HG02885 (cell line): ENCODE measurements around the gene DIP2C.
"Not testable (repeated sequence)": the region's sequence is repeated elsewhere in the genome, so short reads cannot be mapped to it uniquely, and the experiment has no call there.

ENCODE experiments used
- ATAC-seq: cut with Tn5 transposase; IDR thresholded peaks from one replicate; pipeline ENCODE4 v1.9.1; 2021; ENCODE audit warnings: mild to moderate bottlenecking; ENCODE audit not compliant: unreplicated experiment, poor library complexity

Gene DIP2C

DNA sequence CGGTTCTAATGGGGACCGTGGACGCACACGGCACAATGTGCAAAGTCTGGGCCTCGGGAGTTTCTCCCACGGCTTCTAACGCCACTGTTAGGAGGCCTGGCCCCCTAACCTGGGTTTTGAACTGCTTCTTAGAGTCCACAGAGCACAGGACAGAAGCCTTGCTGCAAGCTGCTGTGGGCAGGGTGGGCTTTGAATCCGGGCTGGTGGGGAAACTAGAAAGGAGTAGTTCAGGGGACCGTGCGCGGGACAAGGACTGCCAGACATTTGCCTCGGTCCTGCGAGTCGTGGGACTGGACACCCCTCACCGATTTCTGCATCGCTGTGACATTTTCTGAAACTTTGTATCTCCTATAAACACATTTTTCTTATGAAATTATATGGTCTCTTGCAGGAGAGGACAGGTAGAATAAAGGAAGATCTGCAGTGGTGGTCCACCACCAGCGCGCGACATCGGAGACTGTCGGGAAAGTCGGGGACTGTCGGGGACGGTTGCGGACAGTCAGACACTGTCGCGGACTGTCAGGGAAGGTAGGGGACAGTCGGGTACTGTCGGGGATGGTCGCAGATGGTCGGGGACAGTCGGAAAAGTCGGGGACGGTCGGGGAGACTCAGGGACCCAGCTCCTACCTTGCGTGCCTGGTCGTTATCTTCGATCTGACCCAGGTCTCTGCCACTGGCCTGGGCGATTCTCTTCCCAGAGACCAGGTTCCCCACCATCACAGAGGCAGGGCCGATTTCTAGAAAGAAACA is 332.1 kb downstream of the DIP2C start:
- ATAC-seq = no peak

DNA sequence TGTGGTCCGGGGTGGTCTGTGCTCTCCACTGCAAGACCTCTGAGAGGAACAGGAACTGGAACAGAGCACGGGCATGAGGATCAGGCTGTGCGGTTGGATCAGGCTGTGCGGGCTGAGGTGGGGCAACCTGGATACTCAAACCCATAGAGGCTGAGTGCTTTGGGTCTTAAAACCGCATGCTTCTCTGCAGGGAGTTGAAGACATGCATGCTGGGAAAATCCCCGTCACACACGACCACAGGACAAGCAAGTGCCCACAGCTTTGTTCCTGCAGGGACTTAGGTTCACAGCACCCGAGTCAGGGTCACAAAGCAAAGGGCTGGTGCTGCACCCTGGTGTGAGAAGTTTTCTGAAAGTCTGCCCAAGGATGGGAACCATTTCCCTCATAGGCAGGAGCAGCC is 333.0 kb downstream of the DIP2C start:
- no peak for ATAC-seq

DNA sequence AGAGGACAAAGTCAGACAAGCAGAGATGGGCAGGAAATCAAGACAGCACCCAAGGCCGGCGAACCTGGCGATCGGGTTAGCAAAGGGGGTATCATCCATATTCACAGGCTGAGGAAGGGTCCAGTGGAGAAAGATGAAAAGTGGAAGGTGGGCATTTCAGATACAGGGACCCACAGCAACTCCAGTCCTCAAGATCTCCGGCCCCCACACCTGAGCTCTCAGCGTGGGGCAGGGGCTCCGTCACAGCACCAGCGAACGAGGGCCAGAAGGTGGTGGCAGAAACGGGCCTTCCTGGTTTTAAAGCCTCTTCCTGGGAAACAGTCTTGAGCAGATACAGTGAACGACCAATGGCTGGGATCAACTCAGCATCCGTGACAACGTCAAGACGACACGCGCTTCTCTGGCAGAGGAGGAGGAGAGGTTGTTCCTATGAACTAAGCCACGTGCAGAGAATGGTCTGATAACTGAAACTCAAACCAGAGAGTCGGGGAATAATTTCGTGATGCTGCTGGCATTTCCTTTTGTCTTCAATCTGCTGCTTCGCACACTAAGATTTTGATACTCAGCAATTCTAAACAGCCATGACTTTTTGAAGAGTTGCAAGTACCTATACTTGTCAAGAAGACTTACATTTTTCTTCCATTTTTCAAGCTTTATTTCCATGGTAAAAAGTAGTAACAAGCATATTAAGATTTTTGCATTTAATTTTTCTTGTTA is 334.4 kb downstream of the DIP2C start:
- ATAC-seq = no peak

DNA sequence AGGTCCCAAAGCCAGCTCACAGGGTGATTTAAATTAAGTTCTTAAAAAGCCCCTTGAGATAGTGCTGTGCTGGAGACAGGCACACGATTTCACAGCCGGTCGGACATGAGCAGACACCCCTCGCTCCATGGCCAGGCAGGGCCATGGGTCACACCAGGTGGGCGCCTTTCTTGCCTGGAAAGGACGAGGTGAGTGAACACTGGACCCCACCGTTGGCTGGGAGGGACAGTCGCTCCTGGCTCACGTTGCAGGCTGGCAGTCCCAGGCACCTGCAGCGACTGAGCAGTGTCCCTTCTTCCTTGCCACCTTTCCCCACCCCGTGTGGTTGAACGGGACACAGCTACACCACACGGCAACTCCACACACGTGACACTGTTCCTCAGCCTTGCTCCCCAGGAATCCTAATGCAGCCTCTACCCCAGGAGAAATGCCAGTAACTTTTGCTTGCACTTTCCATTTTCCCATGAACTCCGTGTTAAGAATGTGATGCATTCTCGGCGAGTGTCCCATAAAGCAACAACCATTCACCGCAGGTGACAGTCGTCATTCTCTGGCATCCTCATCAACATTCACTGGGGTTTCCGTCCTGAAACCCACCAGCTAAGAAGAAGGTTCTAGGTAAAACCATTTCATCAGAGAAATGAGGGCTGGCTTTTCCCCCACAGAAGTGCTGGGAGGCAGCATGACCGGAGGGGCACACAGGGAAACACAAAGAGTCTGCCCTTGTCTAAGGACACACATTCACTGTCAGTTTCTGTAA is 336.8 kb downstream of the DIP2C start:
- ATAC-seq = no peak

DNA sequence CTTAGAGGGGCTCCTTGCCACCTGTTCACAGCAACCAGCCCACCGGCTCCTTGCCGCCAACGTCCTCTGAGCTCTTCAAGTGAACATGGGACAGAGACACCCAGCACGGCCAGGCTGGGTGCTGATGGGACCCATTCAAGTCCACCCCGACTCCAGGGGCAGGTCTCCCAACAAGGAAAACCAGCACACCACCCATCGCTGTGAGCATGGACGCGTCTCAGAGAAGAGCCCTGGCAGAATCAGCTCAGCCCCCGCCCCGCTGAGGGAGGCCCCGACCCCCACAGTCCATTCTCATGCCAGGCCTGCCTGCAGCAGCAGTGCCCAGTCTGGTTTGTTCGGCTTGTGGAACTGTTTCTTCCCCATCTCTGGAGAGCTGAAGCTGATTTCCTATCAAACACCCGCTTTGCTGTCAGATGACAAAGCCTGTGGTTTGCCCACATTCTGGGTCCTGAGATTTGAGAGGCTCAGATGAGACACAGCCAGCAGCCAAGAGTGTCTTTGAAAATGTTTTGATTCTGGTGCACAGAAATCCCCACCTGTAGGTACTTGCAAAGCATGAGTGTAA is 337.6 kb downstream of the DIP2C start:
- ATAC-seq = no peak

DNA sequence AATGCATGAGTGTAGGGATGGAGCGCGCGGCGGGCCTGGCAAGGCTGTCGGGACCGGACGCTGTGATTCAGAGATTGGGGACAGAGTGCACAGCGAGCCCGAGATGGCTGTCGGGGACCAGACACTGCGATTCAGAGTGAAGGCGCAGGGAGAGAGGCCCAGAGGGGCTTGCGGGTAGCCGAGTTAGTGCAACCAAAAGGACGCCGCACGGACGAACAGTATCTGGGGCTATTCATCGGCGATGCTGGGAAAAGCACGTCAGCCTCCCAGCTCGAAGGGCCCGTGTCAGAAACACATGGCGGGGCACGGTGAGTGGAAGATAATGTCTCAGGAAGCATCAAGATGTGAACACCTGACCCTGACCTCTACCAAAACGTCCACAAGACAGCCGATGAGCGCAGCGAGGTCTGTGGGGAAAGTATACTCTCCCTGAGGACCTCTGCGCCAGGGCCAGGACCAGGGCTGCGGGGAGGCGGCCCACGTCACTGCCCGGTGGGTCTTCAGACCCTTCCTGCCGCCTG is 338.4 kb downstream of the DIP2C start:
- ATAC-seq = no peak

DNA sequence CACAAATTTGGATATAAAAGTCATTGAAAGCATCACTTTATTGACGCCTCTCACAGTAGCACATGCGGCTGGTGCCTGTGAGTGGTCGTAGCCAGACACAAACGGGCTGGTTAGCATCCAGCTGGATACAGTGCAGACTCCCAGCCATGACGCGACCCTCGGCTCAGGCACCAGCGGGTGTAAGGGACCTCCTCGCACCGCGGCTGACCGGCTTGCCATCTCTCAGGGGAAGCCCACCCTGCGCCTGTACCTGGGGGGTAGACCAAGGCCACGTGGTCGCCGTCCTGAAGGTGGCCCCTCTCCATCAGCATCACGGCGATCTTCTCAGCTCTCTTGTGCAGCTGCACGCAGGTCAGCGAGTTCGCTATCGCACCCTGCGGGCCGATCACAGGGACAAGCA is 340.4 kb downstream of the DIP2C start:
- no peak for ATAC-seq

DNA sequence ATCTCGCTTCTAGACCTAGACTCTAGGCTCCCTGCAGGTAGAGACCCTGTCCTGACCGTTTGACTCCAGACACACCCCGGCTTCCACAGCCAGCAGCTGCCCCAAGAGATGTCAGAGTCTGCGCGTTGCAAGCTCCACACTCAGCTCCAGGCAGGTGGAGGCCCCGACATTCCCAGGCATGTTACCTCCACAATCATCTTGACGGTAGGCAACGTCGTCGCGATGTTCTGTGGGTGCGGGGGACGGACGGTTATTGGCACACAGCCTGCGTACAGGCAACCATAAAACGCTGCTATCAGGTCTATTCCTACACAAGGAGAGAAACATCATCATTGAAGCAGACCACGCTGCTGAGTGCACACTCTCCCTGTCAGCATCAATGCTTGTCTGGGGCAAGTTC is 341.0 kb downstream of the DIP2C start:
- no peak for ATAC-seq

DNA sequence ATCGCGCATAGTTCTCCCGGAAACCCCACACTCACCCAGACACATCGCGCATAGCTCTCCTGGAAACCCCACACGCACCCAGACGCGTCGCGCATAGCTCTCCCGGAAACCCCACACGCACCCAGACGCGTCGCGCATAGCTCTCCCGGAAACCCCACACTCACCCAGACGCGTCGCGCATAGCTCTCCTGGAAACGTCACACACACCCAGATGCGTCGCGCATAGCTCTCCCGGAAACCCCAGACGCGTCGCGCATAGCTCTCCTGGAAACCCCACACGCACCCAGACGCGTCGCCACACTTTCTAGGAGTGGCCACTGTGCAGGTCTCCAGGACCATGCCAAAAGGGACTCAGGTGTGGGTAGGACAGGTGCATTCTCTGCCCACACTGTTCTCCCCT is 341.7 kb downstream of the DIP2C start:
- ATAC-seq = not testable (repeated sequence)

DNA sequence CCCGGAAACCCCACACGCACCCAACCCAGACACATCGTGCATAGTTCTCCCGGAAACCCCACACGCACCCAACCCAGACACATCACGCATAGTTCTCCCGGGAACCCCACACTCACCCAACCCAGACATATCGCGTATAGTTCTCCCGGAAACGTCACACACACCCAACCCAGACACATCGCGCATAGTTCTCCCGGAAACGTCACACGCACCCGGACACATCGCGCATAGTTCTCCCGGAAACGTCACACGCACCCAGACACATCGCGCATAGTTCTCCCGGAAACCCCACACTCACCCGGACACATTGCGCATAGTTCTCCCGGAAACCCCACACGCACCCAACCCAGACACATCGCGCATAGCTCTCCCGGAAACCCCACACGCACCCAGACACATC is 342.3 kb downstream of the DIP2C start:
- not testable (repeated sequence) for ATAC-seq

DNA sequence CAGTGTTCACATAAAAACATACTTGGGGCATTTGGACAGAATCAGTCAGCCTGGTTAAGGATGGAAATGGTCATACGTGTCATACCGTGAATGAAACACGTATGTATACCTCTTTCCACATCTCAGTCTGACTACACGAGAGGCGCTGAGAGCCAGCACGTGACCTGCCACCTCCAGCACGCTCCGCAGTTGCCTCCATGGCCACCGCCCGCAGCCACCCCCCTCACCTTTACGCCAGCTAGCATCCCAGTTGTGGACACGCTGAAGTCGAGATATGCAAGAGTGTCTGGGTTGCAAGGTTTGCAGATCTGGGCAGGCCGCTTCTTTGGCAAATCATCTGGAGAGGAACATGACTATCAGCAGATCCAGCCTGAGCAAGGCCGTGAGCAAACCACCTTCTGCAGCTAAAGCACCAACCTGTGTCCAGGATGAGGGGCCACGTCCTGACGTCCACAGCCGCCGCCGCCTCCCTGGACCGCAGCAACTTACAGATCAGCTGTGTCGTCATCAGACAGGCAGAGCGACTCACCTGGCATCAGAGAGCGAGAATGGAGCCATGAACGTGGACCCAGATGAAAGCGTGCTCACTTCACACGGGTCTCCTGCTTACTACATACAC is 344.8 kb downstream of the DIP2C start:
- no peak for ATAC-seq

DNA sequence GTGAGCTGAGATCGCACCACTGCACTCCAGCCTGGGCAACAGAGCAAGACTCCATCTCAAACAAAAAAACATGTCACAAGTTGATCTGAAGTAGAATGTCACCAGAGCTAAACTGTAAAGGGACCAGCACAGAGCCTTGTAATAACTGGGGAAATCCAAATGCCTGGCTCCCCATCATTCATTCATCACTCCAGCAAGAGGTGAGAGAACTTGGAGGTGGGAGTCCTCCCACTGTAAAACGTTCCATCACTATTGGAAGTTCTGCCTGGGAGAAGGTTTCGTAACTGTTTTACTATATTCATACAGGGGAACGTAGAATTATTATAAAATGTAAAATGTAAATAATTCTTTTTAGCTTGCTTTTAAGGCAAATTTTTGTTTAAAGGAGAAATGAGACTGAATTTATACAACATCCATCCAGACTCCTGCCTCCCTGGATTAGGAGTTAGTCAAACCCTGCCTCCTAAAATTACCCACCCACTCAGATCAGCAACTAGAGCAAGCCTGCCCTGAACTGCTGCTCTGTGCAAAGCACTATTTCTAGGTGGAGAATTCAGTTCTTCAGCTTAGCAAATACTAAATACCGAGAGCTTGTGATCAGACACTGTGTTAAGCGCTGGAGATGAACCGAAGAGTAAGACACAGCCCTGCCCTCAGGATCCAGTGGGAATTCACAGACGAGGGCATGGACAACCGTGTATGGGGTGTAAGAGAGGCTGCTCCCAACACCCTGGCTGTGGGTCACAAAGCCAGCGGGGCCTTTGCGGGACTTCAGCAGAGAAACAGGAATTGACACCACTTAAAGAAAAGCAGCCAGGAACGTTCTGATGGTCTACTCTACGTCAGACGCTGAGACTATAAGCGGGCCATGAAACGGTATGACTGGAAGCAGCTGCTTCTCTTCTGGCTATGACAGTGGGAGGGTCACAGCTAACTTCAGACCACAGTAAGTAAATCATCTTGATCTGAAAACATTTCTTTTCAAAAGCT is 345.9 kb downstream of the DIP2C start:
- ATAC-seq = no peak

DNA sequence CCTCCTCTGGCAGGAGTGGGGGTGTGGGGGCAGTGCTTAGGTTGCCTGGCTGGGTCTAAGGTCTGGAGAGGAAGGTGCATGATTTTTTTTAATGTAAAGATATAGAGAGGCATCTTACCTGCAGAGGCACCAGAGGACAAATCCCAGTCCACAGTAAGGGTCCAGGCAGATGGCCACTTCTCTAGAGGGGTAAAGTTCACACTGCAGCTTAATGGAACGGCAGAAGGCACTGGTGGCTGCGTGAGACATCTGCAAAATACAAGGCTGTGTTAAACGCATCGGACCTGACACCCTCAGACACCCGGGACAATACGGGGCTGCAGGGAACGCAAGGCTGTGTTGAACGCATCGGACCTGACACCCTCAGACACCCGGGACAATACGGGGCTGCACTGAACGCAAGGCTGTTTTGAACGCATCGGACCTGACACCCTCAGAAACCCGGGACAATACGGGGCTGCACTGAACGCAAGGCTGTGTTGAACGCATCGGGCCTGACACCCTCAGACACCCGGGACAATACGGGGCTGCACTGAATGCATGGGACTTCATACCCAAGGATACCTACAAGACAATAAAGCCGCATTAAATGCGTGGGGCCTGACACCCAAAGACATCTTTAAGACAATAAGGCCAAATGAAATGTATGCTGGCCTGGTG is 348.3 kb downstream of the DIP2C start:
- no peak for ATAC-seq

DNA sequence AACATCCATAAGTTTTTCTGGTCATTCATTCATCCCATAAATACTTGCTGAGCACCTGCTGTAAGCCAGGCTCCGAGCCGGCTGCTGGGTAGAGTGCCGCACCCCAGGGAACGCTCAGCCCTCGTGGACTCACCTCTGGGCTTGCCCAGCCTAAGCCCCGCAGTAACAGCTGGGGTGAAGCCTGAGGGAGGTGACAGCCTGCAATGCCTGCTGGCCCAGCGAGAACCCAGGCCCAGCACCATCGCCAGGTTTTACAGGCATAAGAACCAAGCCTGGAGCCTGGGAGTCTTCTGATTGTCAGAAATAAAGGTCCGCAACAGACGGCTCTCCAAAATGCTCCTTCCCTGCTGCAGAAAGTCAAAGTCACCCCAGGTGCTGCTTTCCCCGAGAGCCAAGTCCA is 348.8 kb downstream of the DIP2C start:
- no peak for ATAC-seq

DNA sequence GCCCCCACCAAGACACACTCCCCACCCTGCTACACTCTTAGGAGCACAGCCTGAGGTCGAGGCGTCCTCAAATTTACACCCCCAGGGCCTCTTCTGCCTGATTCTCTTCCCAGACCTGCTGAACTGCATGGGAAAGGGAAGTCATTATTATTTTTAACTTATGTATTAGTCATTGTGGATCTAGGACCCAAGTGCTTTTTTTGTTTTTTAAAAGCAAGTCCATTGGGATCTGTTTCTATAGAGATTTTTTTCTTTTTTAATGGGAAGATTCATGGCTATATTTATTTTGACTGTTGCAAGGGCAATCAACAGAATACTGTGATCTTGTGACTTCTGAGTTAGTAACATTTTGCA is 350.5 kb downstream of the DIP2C start:
- no peak for ATAC-seq

DNA sequence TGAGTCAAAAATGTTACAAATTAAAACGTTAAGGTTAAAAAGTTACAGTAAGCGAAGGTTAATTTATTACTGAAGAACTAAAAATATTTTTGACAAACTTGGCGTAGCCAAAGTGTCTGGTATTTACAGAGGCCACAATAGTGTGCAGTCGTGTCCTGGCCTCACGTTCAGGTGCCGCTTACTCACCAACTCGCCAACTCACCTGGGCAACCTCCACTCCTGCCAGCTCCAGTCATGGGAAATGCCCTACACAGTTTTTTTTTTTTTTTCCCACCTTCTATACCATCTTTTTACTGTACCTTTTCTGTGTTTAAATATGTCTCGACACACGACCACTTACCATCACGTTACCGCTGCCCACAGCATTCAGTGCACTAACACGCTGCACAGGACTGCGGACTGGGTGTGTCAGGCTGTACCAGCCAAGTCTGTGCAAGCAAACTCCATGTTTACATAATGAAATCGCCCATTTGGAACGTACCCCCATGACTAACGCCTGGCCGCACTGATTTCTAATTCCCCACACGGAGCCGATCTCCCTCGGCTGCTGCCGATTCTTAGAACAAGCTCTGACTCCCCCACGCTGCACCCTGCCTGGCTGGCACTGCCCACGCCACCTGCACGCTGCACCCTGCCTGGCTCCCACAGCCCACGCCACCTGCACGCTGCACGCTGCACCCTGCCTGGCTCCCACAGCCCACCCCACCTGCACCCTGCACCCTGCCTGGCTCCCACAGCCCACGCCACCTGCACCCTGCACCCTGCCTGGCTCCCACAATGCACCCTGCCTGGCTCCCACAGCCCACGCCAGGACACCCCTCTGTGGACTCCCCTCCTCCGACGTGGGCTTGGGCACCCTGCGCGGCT is 351.1 kb downstream of the DIP2C start:
- ATAC-seq = no peak

DNA sequence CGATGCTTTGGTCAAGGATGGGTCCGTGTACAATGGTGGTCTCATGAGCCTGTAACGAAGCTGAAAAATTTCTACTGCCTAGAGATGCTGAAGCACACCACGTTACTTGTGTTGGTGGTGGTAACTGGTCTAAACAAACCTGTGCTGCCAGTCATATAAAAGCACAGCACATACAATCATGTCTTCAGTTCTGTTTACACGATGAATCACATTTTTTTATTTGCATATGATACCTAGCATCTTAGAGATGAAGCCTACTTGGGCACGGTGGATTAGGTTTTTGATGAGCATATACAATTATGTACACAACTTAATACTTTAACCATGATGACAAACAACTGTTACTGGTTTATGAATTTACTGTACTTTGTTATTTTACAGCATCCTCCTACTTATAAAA is 353.2 kb downstream of the DIP2C start:
- ATAC-seq = no peak
